GM21381 (cell line): ENCODE results near the gene HACD3.

Source experiments
- ATAC-seq: cut with Tn5 transposase; IDR thresholded peaks from one replicate; pipeline ENCODE4 v1.9.1; 2021; ENCODE audit warnings: mild to moderate bottlenecking, moderate library complexity; ENCODE audit not compliant: unreplicated experiment

Gene HACD3, protein sequence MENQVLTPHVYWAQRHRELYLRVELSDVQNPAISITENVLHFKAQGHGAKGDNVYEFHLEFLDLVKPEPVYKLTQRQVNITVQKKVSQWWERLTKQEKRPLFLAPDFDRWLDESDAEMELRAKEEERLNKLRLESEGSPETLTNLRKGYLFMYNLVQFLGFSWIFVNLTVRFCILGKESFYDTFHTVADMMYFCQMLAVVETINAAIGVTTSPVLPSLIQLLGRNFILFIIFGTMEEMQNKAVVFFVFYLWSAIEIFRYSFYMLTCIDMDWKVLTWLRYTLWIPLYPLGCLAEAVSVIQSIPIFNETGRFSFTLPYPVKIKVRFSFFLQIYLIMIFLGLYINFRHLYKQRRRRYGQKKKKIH

GRCh38 chr15:65530318-65531111 lies at the start of gene HACD3:
TSS of gene HACD3 (plus strand) at chr15:65530463. CDS start at chr15:65530632, 169 bp downstream.
- peak; percentile 82 for ATAC-seq

GRCh38 chr15:65484876-65485275 lies 45.4 kb upstream of the HACD3 start:
- ATAC-seq, result no peak

- no peak for ATAC-seq
Measured at GRCh38 chr15:65494076-65494475, 36.2 kb upstream of the HACD3 start.

GRCh38 chr15:65509321-65509720 lies 20.9 kb upstream of the HACD3 start:
- no peak for ATAC-seq

- no peak for ATAC-seq
Measured at GRCh38 chr15:65512189-65512588, 18.1 kb upstream of the HACD3 start.

- ATAC-seq, result no peak
Measured at GRCh38 chr15:65512807-65513416, 17.4 kb upstream of the HACD3 start.

DNA sequence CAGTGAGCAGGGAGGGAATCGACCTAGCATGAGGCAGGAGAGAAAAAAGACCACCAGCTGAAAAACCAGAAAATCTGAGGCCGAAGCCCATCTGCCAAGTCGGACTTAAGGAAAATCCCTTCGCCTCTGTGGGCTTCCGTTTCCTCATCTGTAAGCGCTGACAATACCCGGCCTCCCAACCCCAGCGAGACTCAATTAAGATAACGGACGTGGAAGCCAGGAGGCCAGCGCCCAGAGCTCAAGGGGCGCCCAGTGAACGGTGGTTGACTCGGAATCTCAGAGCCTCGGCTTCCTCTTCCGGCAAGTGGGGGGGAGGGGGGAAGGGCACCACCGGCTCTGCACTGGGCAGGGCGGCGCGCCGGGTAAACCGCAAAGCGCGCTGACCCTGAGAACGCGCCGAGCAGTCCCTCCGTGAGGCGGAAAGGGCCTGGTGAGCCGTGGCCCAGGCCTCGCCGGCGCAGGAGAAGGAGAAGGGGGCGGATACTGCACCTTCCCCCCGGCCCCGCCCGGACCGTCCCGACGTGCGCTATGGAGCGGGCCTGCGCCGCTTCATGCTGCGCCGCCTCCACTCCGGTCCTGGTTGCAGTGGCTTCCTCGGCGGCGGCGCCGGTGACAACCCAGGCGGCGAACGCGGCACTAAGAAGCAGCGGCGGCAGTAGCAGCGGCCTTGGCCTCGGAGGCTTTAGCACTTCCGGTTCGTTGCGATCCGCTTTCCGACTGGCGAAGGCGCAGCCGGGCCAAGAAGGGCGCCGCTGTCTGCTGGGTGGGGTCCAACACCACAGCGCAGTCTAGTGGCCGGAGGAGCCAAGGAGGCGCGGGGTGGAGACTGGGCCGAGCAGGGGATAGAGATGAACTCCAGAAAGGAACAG lies 13.0 kb upstream of the HACD3 start, which contains the start of gene DPP8:
DPP8 (minus strand) TSS at position 693 of the 869 bp plus-strand sequence. CDS start 5,136 bp downstream, outside the sequence.
- peak; percentile 88 for ATAC-seq

DNA sequence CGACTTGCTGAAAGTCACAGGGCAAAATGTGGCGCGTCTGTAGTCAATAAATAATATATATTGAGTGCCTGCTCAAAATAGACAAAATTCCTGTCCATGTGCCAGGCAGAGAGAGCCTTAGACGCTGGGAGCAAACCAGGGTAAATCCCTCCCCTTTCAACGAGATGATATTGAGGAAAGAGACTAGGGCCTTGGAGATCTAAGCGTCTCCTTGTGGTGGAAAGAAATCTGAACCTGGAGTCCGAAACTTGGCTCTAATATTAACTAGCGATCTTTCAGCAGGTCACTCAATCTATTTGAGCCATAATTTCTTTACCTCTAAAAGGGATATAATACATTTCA lies 12.4 kb upstream of the HACD3 start:
- ATAC-seq, result no peak

- no peak for ATAC-seq
Measured at GRCh38 chr15:65518633-65519285, 11.5 kb upstream of the HACD3 start.

DNA sequence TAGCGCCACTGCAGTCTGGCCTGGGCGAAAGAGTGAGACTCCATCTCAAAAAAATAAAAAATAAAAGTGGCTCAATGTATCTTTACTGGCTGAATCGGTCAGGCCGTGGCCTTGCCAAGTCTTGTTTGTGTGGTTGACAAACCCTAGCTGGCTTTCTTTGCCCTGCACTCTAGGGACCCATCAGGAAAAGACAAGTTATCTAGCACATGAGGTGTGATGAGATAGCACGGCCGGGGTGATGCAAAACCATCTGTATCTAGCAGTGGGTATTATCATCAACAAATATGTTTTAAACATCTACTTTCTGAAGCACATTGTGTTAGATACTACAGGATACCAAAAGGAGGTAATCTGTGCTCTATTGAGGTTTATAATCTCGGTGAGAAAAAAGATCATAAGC lies 8.9 kb upstream of the HACD3 start:
- no peak for ATAC-seq

- no peak for ATAC-seq
Measured at GRCh38 chr15:65524226-65524625, 6.0 kb upstream of the HACD3 start.

GRCh38 chr15:65525622-65526021 lies 4.6 kb upstream of the HACD3 start:
- ATAC-seq, result no peak

- ATAC-seq, result no peak
Measured at GRCh38 chr15:65528461-65529060, 1.7 kb upstream of the HACD3 start.

- ATAC-seq, result no peak
Measured at GRCh38 chr15:65529762-65530317, 423 bp upstream of the HACD3 start.

DNA sequence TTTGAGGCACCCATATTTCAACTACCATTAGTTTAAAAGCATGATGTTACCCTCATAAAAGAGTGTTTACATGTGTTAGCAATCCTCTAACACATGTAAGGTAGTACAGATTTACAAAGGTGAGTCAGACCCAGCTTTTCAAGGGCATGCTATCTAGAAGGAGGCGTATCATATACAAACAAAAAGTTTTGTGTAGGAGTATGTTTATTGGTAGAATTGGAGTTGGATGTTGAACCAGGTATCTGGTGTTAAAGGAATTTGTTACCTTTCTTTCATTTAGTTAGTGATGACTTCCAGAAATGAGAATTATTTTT lies 2.4 kb downstream of the HACD3 start:
- ATAC-seq, result no peak

DNA sequence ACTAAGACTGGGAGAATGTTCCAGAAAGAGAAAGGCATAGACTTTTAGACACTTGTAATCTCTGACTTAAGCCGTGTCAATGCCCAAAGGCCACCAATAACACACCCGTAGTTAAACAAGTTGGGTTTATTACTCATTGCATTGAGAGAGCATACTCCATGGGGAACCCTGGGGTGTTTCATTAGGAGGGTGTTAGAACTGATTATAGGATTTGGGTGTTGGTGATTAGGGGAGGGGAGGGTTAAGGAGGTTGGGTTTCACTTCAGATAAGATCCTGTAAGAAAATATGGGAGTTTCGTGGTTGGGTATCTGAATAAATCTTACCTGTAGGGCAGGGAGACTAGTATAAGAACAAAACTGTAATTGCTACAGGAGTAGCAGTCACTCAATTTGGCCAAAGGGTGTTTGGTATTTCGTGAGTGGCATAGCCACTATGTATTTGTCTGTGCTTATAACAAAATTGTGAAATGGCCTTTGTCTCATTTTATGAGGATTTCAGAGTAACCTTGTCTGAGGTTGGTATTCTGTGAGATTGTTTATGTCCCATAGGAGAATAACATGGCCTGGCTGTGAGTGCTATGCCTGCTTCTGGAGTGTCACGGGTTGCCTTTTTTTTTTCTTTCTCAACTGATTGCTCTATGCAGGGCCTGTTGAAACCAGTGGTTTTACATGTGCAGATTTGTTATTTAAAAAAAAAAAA lies 2.9 kb downstream of the HACD3 start:
- ATAC-seq, result no peak

DNA sequence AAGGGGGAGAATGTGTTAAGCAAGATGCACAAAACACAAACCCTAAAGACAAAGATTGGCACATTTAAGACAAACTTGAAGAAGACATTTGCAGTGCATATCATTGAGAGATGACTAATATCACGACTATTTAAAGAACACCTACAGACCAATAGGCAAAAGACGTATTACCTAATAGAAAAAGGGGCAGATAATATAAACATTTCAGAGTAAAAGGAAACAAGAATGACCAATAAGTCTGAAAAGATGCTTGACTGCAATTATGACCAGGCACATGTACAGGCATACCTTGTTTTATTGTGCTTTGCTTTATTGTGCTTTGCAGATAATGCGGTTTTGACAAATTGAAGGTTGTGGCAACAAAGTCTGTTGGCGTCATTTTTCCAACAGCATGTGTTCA lies 4.9 kb downstream of the HACD3 start:
- no peak for ATAC-seq

DNA sequence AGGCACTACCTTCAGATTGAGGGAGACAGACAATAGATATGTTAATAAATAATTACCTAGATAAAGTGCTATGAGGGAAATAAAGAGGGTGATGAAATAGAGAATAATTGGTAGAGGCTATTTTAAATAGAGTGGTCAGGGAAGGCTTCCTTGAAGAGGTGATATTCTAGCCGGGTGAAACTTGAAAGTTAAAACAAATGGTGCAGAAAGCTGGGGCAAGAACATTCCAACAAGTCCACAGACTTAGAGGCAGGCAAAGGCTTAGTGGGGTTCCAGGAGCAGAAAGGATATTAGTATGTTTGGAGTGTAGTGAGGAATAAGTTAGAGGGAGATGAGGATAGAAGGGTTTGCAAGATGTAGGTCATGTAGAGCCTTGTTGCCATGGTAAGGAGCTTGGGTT lies 10.1 kb downstream of the HACD3 start:
- no peak for ATAC-seq

- no peak for ATAC-seq
Measured at GRCh38 chr15:65541231-65541820, 11.1 kb downstream of the HACD3 start.
